ENCODE results near the gene PRSS21. TPM values are rescaled to one million over a fixed set of nuclear protein-coding genes. Genes with fewer than 3 reads are reported as not detected.

Gene PRSS21
- total and polyA plus RNA-seq, 2 experiments from 2014 or later: not detected

DNA sequence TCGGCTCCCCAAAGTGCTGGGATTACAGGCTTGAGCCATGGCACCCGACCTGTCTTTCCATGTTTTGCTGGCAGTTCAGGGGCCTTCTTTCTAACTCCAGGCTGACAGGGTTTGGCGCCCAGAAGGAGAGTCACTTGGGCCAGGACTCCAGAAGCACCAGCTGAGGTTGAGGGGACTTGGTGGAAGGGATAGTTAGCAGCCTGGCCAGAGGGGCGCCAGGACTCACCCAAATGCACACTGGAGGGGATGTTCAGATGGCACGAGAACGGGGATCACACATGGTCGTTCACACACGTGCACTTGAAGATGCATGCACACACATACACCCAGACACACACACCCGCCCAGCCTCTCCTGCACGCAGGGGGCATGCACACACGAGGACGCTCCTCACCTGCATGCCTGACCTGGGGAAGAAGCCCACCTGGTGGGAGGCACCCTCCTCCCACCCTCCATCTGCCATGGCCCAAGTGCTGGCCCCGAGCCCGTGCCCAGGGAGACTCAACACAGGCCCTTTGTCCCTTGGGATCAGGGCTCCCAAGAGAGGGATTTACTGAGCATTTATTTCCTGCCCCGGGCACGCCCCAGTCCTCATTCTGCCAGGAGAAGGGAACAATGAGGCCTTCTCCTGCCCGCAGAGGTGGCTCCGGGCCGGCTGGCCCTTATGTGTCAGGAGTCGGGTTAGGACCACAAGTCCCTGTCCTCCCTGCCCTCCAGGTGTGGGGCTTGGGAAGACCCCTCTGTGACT, 2.3 kb upstream of the PRSS21 start:
- no peak overlapping the region for H3K4me2 ChIP-seq (ENCODE audit: unreplicated experiment)
- H3F3A ChIP-seq (ENCODE audit: insufficient read depth): no peaks in the 10 kb centered on the region
- peaks cover 43% of the 10 kb centered on the region; the same call in 1 of the 2 replicates for H3K27me3 ChIP-seq (replicated peaks; ENCODE audit: insufficient read depth)
- H3K4me1 ChIP-seq (ENCODE audit: insufficient read depth): no peaks in the 10 kb centered on the region
- H3K9me3 ChIP-seq (ENCODE audit: low read depth): no peaks in the 10 kb centered on the region
- H3K36me3 ChIP-seq (ENCODE audit: low read depth): no peaks in the 10 kb centered on the region
- DNase-seq: no peak
- no peaks in the 10 kb centered on the region for H3K9me2 ChIP-seq (ENCODE audit: insufficient read depth)
- no peaks in the 10 kb centered on the region for H3K79me2 ChIP-seq (ENCODE audit: insufficient read depth)
- WGBS, 2 experiments (ENCODE audit: low coverage in 1 of 2, low lambda C conversion rate in 2 of 2, missing lambda C conversion rate in 2 of 2): 62 to 63% methylated on average over 17 to 20 of the region's 20 CpGs
- no peak overlapping the region for H3K27ac ChIP-seq
- in situ Hi-C loops (cut with MboI): no loop called here
- TF ChIP-seq EZH2phosphoT487 (IDR thresholded peaks at IDR 0.05; ENCODE audit: insufficient read depth, low read depth): no peak
- TF ChIP-seq EZH2 (IDR thresholded peaks at IDR 0.05; ENCODE audit: insufficient read depth, poor library complexity, severe bottlenecking): no peak
- H4K20me1 ChIP-seq (ENCODE audit: insufficient read depth): no peaks in the 10 kb centered on the region
- no peak overlapping the region for H3K9ac ChIP-seq
- H3K4me3 ChIP-seq: no peak overlapping the region
- H2AFZ ChIP-seq: no peak overlapping the region

DNA sequence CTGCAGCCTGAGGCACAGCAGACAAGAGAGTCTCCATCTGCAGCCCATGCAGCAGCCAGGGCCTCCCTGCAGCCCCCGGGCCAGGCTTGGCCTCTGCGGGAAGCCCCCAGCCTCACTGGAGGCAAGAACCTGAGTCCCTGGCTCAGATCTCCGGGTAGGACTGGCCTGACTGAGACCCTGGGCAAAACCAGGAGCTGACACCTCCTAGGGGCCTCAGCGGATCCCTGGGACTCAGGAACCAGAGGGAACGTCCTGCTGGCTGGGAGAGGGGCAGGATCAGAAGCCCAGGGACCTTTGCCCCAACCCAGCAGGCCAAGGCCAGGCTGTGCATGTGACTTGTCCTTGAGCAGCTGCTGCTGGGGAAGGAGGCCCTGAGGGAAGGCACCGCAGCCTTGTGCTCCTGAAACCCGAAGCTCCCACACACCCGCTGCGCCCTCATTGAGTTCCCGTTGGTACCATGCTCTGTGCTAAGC, 1.7 kb upstream of the PRSS21 start:
- no peaks in the 10 kb centered on the region for H3K9me3 ChIP-seq (ENCODE audit: low read depth)
- H3K27me3 ChIP-seq (replicated peaks; ENCODE audit: insufficient read depth): peaks cover 43% of the 10 kb centered on the region; the same call in 1 of the 2 replicates
- 61 to 67% methylated on average over 7 to 10 of the region's 10 CpGs for WGBS, 2 experiments (ENCODE audit: low coverage in 1 of 2, low lambda C conversion rate in 2 of 2, missing lambda C conversion rate in 2 of 2)
- H2AFZ ChIP-seq: no peak overlapping the region
- H3K9me2 ChIP-seq (ENCODE audit: insufficient read depth): no peaks in the 10 kb centered on the region
- no peak overlapping the region for H3K4me2 ChIP-seq (ENCODE audit: unreplicated experiment)
- H3K79me2 ChIP-seq (ENCODE audit: insufficient read depth): no peaks in the 10 kb centered on the region
- no peaks in the 10 kb centered on the region for H3K4me1 ChIP-seq (ENCODE audit: insufficient read depth)
- in situ Hi-C loops (cut with MboI): no loop called here
- H3K4me3 ChIP-seq: no peak overlapping the region
- no peaks in the 10 kb centered on the region for H3F3A ChIP-seq (ENCODE audit: insufficient read depth)
- H4K20me1 ChIP-seq (ENCODE audit: insufficient read depth): no peaks in the 10 kb centered on the region
- H3K9ac ChIP-seq: no peak overlapping the region
- no peak for DNase-seq
- no peak for TF ChIP-seq EZH2phosphoT487 (IDR thresholded peaks at IDR 0.05; ENCODE audit: insufficient read depth, low read depth)
- TF ChIP-seq EZH2 (IDR thresholded peaks at IDR 0.05; ENCODE audit: insufficient read depth, poor library complexity, severe bottlenecking): no peak
- no peak overlapping the region for H3K27ac ChIP-seq
- H3K36me3 ChIP-seq (ENCODE audit: low read depth): no peaks in the 10 kb centered on the region

DNA sequence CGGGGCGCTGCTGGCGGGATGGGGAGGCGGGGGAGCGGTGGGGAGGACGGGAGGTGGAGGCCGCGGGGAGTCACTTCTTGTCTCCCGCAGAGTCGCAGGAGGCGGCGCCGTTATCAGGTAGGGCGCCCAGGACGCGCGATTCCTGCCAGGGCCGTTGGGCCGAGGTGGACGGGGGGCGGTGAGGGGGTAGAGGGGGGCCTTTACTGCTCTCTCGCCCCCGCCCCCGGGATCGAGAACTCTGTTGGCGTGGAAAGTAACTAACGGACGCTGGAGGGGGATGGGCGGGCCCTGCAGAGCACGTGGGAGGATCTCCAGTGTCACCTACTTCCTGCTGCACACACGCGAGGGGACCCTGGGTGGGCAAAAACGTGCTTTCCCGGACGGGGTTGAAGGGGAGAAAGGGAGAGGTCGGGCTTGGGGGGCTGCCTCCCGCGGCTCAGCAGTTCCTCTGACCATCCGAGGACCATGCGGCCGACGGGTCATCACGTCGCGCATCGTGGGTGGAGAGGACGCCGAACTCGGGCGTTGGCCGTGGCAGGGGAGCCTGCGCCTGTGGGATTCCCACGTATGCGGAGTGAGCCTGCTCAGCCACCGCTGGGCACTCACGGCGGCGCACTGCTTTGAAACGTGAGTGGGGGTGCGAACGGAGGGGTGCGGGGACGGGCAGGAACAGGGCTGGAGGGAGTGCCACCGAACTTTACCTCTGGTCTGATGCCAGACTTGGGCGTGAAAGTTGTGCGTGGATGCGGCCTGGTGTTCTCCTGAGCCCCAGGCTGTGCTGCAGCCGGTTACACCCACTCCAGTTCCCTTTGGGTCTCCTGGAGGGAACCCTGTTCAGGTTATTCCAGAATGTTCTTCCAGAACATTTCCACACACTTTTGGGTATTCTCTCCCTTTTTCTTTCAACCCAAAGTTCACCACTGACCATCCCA, 569 bp downstream of the PRSS21 start:
- no peak overlapping the region for H3K9ac ChIP-seq
- no peak overlapping the region for H3K27ac ChIP-seq
- H3K9me2 ChIP-seq (ENCODE audit: insufficient read depth): no peaks in the 10 kb centered on the region
- H3F3A ChIP-seq (ENCODE audit: insufficient read depth): no peaks in the 10 kb centered on the region
- H3K4me1 ChIP-seq (ENCODE audit: insufficient read depth): no peaks in the 10 kb centered on the region
- WGBS, 2 experiments (ENCODE audit: low coverage in 1 of 2, low lambda C conversion rate in 2 of 2, missing lambda C conversion rate in 2 of 2): 71 to 86% methylated on average over 29 to 68 of the region's 68 CpGs
- no peak for TF ChIP-seq EZH2phosphoT487 (IDR thresholded peaks at IDR 0.05; ENCODE audit: insufficient read depth, low read depth)
- no peak for TF ChIP-seq EZH2 (IDR thresholded peaks at IDR 0.05; ENCODE audit: insufficient read depth, poor library complexity, severe bottlenecking)
- H3K36me3 ChIP-seq (ENCODE audit: low read depth): no peaks in the 10 kb centered on the region
- H3K4me2 ChIP-seq (ENCODE audit: unreplicated experiment): no peak overlapping the region
- H2AFZ ChIP-seq: no peak overlapping the region
- no peaks in the 10 kb centered on the region for H3K9me3 ChIP-seq (ENCODE audit: low read depth)
- H3K79me2 ChIP-seq (ENCODE audit: insufficient read depth): no peaks in the 10 kb centered on the region
- DNase-seq: no peak
- no peak overlapping the region for H3K4me3 ChIP-seq
- no peaks in the 10 kb centered on the region for H4K20me1 ChIP-seq (ENCODE audit: insufficient read depth)
- peaks cover 46% of the 10 kb centered on the region for H3K27me3 ChIP-seq (replicated peaks; ENCODE audit: insufficient read depth)
- in situ Hi-C loops (cut with MboI): no loop called here

DNA sequence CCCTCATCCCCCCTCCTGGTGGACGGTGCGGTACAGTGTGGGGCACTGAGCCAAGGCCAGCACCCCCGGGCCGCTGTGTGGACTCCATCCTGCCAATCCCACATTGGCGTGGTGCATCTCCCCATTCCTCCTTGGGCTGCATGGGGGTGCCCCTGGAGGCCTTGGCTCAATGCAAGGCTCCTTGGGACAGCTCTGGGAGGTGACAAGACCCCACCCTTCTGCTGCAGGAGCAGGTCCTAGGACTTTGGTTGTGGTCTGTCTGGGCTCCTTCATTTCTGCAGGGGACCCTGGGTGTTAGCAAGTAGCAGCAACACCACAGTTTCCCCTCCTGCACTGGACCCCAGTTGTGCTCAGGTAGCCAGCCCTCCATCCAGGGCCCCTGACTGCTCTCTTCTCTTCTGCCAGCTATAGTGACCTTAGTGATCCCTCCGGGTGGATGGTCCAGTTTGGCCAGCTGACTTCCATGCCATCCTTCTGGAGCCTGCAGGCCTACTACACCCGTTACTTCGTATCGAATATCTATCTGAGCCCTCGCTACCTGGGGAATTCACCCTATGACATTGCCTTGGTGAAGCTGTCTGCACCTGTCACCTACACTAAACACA, 1.3 kb downstream of the PRSS21 start:
- H3K9me3 ChIP-seq (ENCODE audit: low read depth): no peaks in the 10 kb centered on the region
- no peaks in the 10 kb centered on the region for H3K36me3 ChIP-seq (ENCODE audit: low read depth)
- no peaks in the 10 kb centered on the region for H4K20me1 ChIP-seq (ENCODE audit: insufficient read depth)
- no peak overlapping the region for H3K4me2 ChIP-seq (ENCODE audit: unreplicated experiment)
- H3K79me2 ChIP-seq (ENCODE audit: insufficient read depth): no peaks in the 10 kb centered on the region
- TF ChIP-seq EZH2phosphoT487 (IDR thresholded peaks at IDR 0.05; ENCODE audit: insufficient read depth, low read depth): no peak
- no peak for TF ChIP-seq EZH2 (IDR thresholded peaks at IDR 0.05; ENCODE audit: insufficient read depth, poor library complexity, severe bottlenecking)
- H3F3A ChIP-seq (ENCODE audit: insufficient read depth): no peaks in the 10 kb centered on the region; the same call in 1 of the 2 replicates
- H3K27ac ChIP-seq: no peak overlapping the region
- peaks cover 51% of the 10 kb centered on the region for H3K27me3 ChIP-seq (replicated peaks; ENCODE audit: insufficient read depth)
- H3K4me1 ChIP-seq (ENCODE audit: insufficient read depth): no peaks in the 10 kb centered on the region
- WGBS, 2 experiments (ENCODE audit: low coverage in 1 of 2, low lambda C conversion rate in 2 of 2, missing lambda C conversion rate in 2 of 2): 37 to 54% methylated on average over 10 of the region's 10 CpGs
- H3K9ac ChIP-seq: no peak overlapping the region
- no peak for DNase-seq
- H3K4me3 ChIP-seq: no peak overlapping the region
- no peak overlapping the region for H2AFZ ChIP-seq
- in situ Hi-C loops (cut with MboI): no loop called here
- no peaks in the 10 kb centered on the region for H3K9me2 ChIP-seq (ENCODE audit: insufficient read depth)
